Neuronal stem cell (in vitro differentiated cells): ENCODE measurements around the gene TOM1L2.
"Not testable (repeated sequence)": the region's sequence is repeated elsewhere in the genome, so short reads cannot be mapped to it uniquely, and the experiment has no call there.

Source experiments
- DNase-seq: peaks from one replicate; pipeline ENCODE4 v3.0.0-alpha.2; 2013; ENCODE audit warnings: low spot score
- H2AFZ ChIP-seq: one replicate; pipeline ENCODE4 v1.6.1; 2013; ENCODE audit warnings: mild to moderate bottlenecking, low read length, inconsistent platforms
- H2AK5ac ChIP-seq: 2 replicates; pipeline ENCODE4 v1.6.1; 2013; ENCODE audit warnings: low read depth, mild to moderate bottlenecking, inconsistent platforms, low read length, moderate library complexity, mixed read lengths
- H2BK120ac ChIP-seq: 2 replicates; pipeline ENCODE4 v1.6.1; 2013; ENCODE audit warnings: low read depth, mild to moderate bottlenecking, inconsistent platforms, low read length, moderate library complexity, mixed read lengths
- H2BK12ac ChIP-seq: one replicate; pipeline ENCODE4 v1.6.1; 2013; ENCODE audit warnings: low read length, inconsistent platforms
- H2BK15ac ChIP-seq: 2 replicates; pipeline ENCODE4 v1.6.1; 2013; ENCODE audit warnings: mild to moderate bottlenecking, low read length, inconsistent platforms, mixed read lengths
- H2BK5ac ChIP-seq: one replicate; pipeline ENCODE4 v1.6.1; 2013; ENCODE audit warnings: inconsistent platforms, mild to moderate bottlenecking, low read length, moderate library complexity
- H3K14ac ChIP-seq: one replicate; pipeline ENCODE4 v1.6.1; 2013; ENCODE audit warnings: low read length, inconsistent platforms
- H3K18ac ChIP-seq: 2 replicates; pipeline ENCODE4 v1.6.1; 2013; ENCODE audit warnings: low read length, inconsistent platforms
- H3K23ac ChIP-seq: 2 replicates; pipeline ENCODE4 v1.6.1; 2013; ENCODE audit warnings: low read depth, mild to moderate bottlenecking, mixed read lengths, low read length, inconsistent platforms; ENCODE audit not compliant: poor library complexity
- H3K27ac ChIP-seq: replicated peaks from 3 replicates; pipeline ENCODE4 v1.5.1; 2013; ENCODE audit warnings: low read length, inconsistent platforms
- H3K27me3 ChIP-seq, 3 experiments: 2 replicates each; pipeline ENCODE4 v1.6.1; 2013; ENCODE audit warnings: low read length in 3 of 3, mild to moderate bottlenecking in 2 of 3, inconsistent platforms in 1 of 3, low read depth in 1 of 3, mixed read lengths in 1 of 3, moderate library complexity in 1 of 3; ENCODE audit not compliant: control insufficient read depth in 3 of 3, insufficient read depth in 3 of 3
- H3K36me3 ChIP-seq, 2 donors: replicated peaks in 1 of 2; 2 replicates each; pipeline ENCODE4 v1.6.1; 2013; ENCODE audit warnings: low read length in 2 of 2; ENCODE audit not compliant: control insufficient read depth in 2 of 2, insufficient read depth in 2 of 2
- H3K4ac ChIP-seq: 2 replicates; pipeline ENCODE4 v1.6.1; 2013; ENCODE audit warnings: inconsistent platforms, mild to moderate bottlenecking, low read length, moderate library complexity
- H3K4me1 ChIP-seq, 2 donors: 1 replicate in 1 of 2; 2 replicates in 1 of 2; pipeline ENCODE4 v1.6.1; 2013; ENCODE audit warnings: low read length in 2 of 2, low read depth in 1 of 2; ENCODE audit not compliant: control insufficient read depth in 2 of 2, insufficient read depth in 1 of 2
- H3K4me2 ChIP-seq: one replicate; pipeline ENCODE4 v1.6.1; 2013; ENCODE audit warnings: mild to moderate bottlenecking, low read length, inconsistent platforms; ENCODE audit not compliant: insufficient read depth, poor library complexity, severe bottlenecking
- H3K4me3 ChIP-seq, 2 donors: 2 replicates each; pipeline ENCODE4 v1.5.1; 2013; ENCODE audit warnings: low read length in 2 of 2, mild to moderate bottlenecking in 2 of 2, inconsistent platforms in 1 of 2, moderate library complexity in 1 of 2
- H3K79me1 ChIP-seq: one replicate; pipeline ENCODE4 v1.6.1; 2013; ENCODE audit warnings: low read depth, mild to moderate bottlenecking, inconsistent platforms, low read length, moderate library complexity
- H3K9ac ChIP-seq: one replicate; pipeline ENCODE4 v1.6.1; 2013; ENCODE audit warnings: mild to moderate bottlenecking, low read depth, low read length, inconsistent platforms; ENCODE audit not compliant: poor library complexity
- H3K9me3 ChIP-seq, 2 donors: replicated peaks in 1 of 2; 2 replicates each; pipeline versions ENCODE3 to v1.6.1; 2013; ENCODE audit warnings: low read length in 2 of 2, mild to moderate bottlenecking in 2 of 2, inconsistent platforms in 1 of 2, low read depth in 1 of 2, mixed read lengths in 1 of 2, moderate library complexity in 1 of 2; ENCODE audit not compliant: control insufficient read depth in 2 of 2, insufficient read depth in 1 of 2
- H4K8ac ChIP-seq: one replicate; pipeline ENCODE4 v1.6.1; 2013; ENCODE audit warnings: low read depth, mild to moderate bottlenecking, inconsistent platforms, low read length, moderate library complexity
- H4K91ac ChIP-seq: one replicate; pipeline ENCODE4 v1.6.1; 2013; ENCODE audit warnings: low read length, low read depth, mild to moderate bottlenecking, inconsistent platforms; ENCODE audit not compliant: poor library complexity
- WGBS, 2 donors: extraction: QIAGEN DNeasy Blood & Tissue Kit; methylation state at CpG; one replicate each; pipeline ENCODE4 v1.1.7; 2013; ENCODE audit warnings: missing lambda C conversion rate in 2 of 2, mixed read lengths in 1 of 2; ENCODE audit not compliant: insufficient read length in 2 of 2, insufficient replicate concordance in 1 of 2; ENCODE audit errors: extremely low coverage in 2 of 2; 5-methylcytosine and 5-hydroxymethylcytosine counted together

The TOM1L2 gene

DNA sequence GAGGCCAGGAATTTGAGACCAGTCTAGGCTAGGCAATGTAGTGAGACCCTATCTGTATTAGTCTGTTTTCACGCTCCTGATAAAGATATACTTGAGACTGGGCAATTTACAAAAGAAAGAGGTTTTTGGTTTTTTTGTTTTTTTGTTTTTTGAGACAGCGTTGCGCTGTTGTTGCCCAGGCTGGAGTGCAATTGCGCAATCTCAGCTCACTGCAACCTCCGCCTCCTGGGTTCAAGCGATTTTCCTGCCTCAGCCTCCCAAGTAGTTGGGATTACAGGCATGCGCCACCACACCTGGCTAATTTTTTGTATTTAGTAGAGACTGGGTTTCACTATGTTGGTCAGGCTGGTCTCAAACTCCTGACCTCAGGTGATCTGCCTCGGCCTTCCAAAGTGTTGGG lies 23.7 kb upstream of the TOM1L2 start:
- not testable (repeated sequence) for H3K36me3 ChIP-seq, H3K23ac ChIP-seq, H3K9ac ChIP-seq, H2BK120ac ChIP-seq, H2AK5ac ChIP-seq, H3K18ac ChIP-seq, H3K9me3 ChIP-seq, H4K91ac ChIP-seq, H2BK12ac ChIP-seq, H3K14ac ChIP-seq, H3K4ac ChIP-seq, H2AFZ ChIP-seq, H2BK5ac ChIP-seq, DNase-seq, H3K27me3 ChIP-seq, H4K8ac ChIP-seq, H3K4me2 ChIP-seq, H3K79me1 ChIP-seq, H3K27ac ChIP-seq, H2BK15ac ChIP-seq, H3K4me3 ChIP-seq
- no CpG with 5 or more reads among the region's 8 CpGs for WGBS, 2 donors
- H3K4me1 ChIP-seq = peaks cover 8 to 12% of the 10 kb centered on the region in 2 donors

DNA sequence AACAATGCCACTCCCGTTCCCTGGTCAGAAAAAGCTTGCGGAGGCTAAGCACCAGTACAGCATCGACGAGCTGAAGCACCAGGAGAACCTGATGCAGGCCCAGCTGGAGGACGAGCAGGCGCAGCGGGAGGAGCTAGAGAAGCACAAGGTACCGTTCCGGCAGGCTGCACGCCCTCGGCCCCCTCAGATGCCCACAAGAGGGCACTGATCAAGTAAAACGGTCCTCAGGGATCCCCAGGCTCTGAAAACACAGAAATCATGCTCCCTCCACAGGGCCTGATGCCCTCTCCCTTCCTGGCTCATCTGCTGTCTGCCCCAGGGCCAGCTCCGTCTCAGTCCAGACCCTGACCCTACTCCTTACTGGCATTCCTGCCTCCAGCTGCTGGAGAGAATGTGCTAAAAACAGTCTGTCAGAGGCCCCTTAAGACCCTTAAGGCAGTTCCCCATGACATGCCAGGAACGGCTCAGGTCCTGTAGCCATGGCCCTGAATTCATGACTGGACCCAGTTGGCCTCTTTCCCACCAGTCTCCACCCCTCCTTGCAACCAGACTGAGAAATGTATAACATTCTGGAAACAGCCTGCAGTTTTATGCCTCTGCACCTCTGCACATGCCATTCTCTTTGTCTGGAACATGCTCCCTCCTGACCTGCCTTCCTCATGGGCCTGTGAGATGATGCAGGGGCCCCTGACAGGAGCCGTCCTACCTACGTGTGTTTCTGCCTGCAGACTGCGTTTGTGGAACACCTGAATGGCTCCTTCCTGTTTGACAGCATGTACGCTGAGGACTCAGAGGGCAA lies 22.3 kb upstream of the TOM1L2 start:
- WGBS, 2 donors = no CpG with 5 or more reads among the region's 18 CpGs

DNA sequence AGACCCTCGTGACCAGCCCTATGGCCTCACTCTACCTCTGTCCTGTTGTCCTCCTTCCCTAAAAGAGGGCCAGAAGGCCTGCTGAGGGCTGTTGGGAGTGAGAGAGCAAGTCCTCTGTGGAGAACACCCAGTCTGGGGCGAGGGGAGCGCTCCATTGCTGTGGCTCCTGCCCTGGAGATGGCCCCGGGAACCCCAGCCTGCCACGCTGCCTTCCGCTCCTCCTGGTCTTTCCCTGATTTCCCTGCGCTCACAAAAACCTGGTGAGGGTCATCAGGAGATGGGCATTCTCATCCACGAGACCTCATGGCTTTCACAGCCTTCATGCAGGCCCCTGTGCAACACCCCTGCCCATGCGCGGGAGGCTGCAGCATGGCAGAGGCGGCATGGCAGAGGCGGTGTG lies 21.7 kb upstream of the TOM1L2 start:
- H2AK5ac ChIP-seq = peak overlapping the region; percentile 69
- no peaks in the 10 kb centered on the region for H3K79me1 ChIP-seq
- peaks cover 6 to 9% of the 10 kb centered on the region in 2 donors for H3K4me1 ChIP-seq
- no peak overlapping the region for H2BK120ac ChIP-seq
- no peak overlapping the region for H3K4me3 ChIP-seq
- H3K4me2 ChIP-seq = no peak overlapping the region
- H3K27me3 ChIP-seq = peaks cover 0 to 6% (median 0%) of the 10 kb centered on the region in 3 experiments
- H3K9ac ChIP-seq = no peak overlapping the region
- no peak overlapping the region for H2BK12ac ChIP-seq
- peak overlapping the region; percentile 74 for H2AFZ ChIP-seq
- WGBS, 2 donors = no CpG with 5 or more reads among the region's 12 CpGs
- peak overlapping the region; percentile 58 for H3K18ac ChIP-seq
- H4K91ac ChIP-seq = no peak overlapping the region
- no peak overlapping the region for H3K4ac ChIP-seq
- no peaks in the 10 kb centered on the region for H3K9me3 ChIP-seq
- no peak overlapping the region for H2BK5ac ChIP-seq
- peak overlapping the region; percentile 0 for H3K14ac ChIP-seq
- H2BK15ac ChIP-seq = peak overlapping the region; percentile 42
- H4K8ac ChIP-seq = no peak overlapping the region
- no peak overlapping the region for H3K27ac ChIP-seq
- DNase-seq = no peak
- H3K36me3 ChIP-seq = no peaks in the 10 kb centered on the region
- peak overlapping the region; percentile 20 for H3K23ac ChIP-seq

More for the DNA sequence above, 22.3 kb upstream of the TOM1L2 start:
- Histone ChIP-seq H3K4me1 (peaks cover 7 to 9% of the 10 kb centered on the region in 2 donors), H3K9me3 (no peaks in the 10 kb centered on the region), H2AFZ (peak overlapping the region; percentile 74), H2BK12ac (peak overlapping the region; percentile 44), H3K27ac (no peak overlapping the region), H3K27me3 (peaks cover 0 to 6% (median 0%) of the 10 kb centered on the region in 3 experiments), H3K14ac (peak overlapping the region; percentile 14), H3K79me1 (no peaks in the 10 kb centered on the region), H2AK5ac (peak overlapping the region; percentile 69), H3K18ac (peak overlapping the region; percentile 58), H3K4ac (no peak overlapping the region), H4K91ac (no peak overlapping the region), H3K9ac (no peak overlapping the region), H2BK5ac (no peak overlapping the region), H3K4me2 (no peak overlapping the region), H3K23ac (peak overlapping the region; percentile 20), H3K36me3 (no peaks in the 10 kb centered on the region), H2BK15ac (peak overlapping the region; percentile 42), H2BK120ac (no peak overlapping the region), H3K4me3 (no peak overlapping the region), H4K8ac (no peak overlapping the region)
- no peak for DNase-seq

DNA sequence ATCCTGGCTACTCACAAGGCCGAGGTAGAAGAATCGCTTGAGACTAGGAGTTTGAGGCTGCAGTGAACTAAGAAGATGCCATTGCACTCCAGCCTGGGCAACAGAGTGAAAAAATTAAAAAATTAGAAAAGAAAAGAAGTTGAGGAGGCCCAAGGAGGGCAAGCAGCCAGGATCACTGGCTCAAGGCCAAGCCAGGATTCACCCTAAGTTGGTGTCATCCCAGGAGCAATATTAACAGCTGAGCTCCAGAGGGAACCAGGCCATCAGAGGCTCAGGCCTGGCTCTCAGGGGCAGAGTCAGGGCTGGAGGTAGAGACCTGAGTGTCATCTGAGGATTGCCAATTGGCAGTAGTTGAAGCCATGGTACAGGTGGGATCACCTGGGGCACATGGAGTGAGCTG lies 21.2 kb upstream of the TOM1L2 start:
- H2BK120ac ChIP-seq = no peak overlapping the region
- no peak overlapping the region for H4K91ac ChIP-seq
- H3K23ac ChIP-seq = no peak overlapping the region
- H2AFZ ChIP-seq = no peak overlapping the region
- H2BK15ac ChIP-seq = peak overlapping the region; percentile 42
- H4K8ac ChIP-seq = no peak overlapping the region
- no peak for DNase-seq
- WGBS, 2 donors = no CpG with 5 or more reads among the region's 2 CpGs
- peak overlapping the region; percentile 69 for H2AK5ac ChIP-seq
- no peak overlapping the region for H3K27ac ChIP-seq
- H3K4ac ChIP-seq = no peak overlapping the region
- peaks cover 6 to 9% of the 10 kb centered on the region in 2 donors for H3K4me1 ChIP-seq
- no peak overlapping the region for H3K18ac ChIP-seq
- peaks cover 0 to 6% (median 0%) of the 10 kb centered on the region in 3 experiments for H3K27me3 ChIP-seq
- no peak overlapping the region for H2BK12ac ChIP-seq
- H3K9ac ChIP-seq = no peak overlapping the region
- H3K4me2 ChIP-seq = no peak overlapping the region
- H3K4me3 ChIP-seq = no peak overlapping the region
- H3K79me1 ChIP-seq = no peaks in the 10 kb centered on the region
- H3K9me3 ChIP-seq = no peaks in the 10 kb centered on the region
- H3K14ac ChIP-seq = no peak overlapping the region
- no peaks in the 10 kb centered on the region for H3K36me3 ChIP-seq
- no peak overlapping the region for H2BK5ac ChIP-seq
